GM06990 (cell line): ENCODE data around the gene LAGE3.

Experiments used
- DNase-seq: peaks from one replicate; pipeline ENCODE4 v3.0.0-alpha.2; 2011; ENCODE audit not compliant: insufficient read length; ENCODE audit errors: extremely low read depth
- H3K27me3 ChIP-seq: replicated peaks from 2 replicates; pipeline ENCODE4 v1.6.0; 2011; ENCODE audit warnings: low read length; ENCODE audit not compliant: control insufficient read depth, insufficient read depth
- H3K36me3 ChIP-seq: 2 replicates; pipeline ENCODE4 v1.5.1; 2011; ENCODE audit warnings: low read length; ENCODE audit not compliant: control insufficient read depth, insufficient read depth
- H3K4me3 ChIP-seq: replicated peaks from 2 replicates; pipeline ENCODE4 v1.5.1; 2011; ENCODE audit warnings: low read depth, mild to moderate bottlenecking, control low read depth, low read length
- CTCF ChIP-seq: IDR thresholded peaks from 2 replicates; pipeline ENCODE4 v1.5.1; 2011; ENCODE audit warnings: low read length, control low read depth, mild to moderate bottlenecking, inconsistent platforms; ENCODE audit not compliant: insufficient read depth, poor library complexity, severe bottlenecking

Gene LAGE3

GRCh38 chrX:154436374-154436982, 42.6 kb downstream of the LAGE3 start:
- peaks cover 6% of the 10 kb centered on the region for H3K36me3 ChIP-seq
- TF ChIP-seq CTCF = no peak
- DNase-seq = peak; percentile 65
- H3K27me3 ChIP-seq = no peaks in the 10 kb centered on the region
- H3K4me3 ChIP-seq = peak overlapping the region; percentile 81

- DNase-seq = no peak
- H3K36me3 ChIP-seq = peaks cover 6% of the 10 kb centered on the region
- H3K27me3 ChIP-seq = no peaks in the 10 kb centered on the region
- TF ChIP-seq CTCF = no peak
- no peak overlapping the region for H3K4me3 ChIP-seq
Measured at GRCh38 chrX:154435171-154435733, 43.8 kb downstream of the LAGE3 start.

- H3K36me3 ChIP-seq = peaks cover 6% of the 10 kb centered on the region
- H3K27me3 ChIP-seq = no peaks in the 10 kb centered on the region
- H3K4me3 ChIP-seq = no peak overlapping the region
- TF ChIP-seq CTCF = no peak
- DNase-seq = no peak
Measured at GRCh38 chrX:154434394-154435168, 44.5 kb downstream of the LAGE3 start.

GRCh38 chrX:154433605-154434004, 45.5 kb downstream of the LAGE3 start:
- no peak for TF ChIP-seq CTCF
- no peak overlapping the region for H3K4me3 ChIP-seq
- DNase-seq = no peak
- no peaks in the 10 kb centered on the region for H3K27me3 ChIP-seq
- H3K36me3 ChIP-seq = peaks cover 6% of the 10 kb centered on the region

GRCh38 chrX:154432210-154432609, 46.9 kb downstream of the LAGE3 start:
- Histone ChIP-seq H3K4me3 (no peak overlapping the region), H3K36me3 (peaks cover 6% of the 10 kb centered on the region), H3K27me3 (no peaks in the 10 kb centered on the region)
- DNase-seq = no peak
- no peak for TF ChIP-seq CTCF
